ENCODE data around the gene SF3B5. TPM values are rescaled to one million over a fixed set of nuclear protein-coding genes. Genes with fewer than 3 reads are reported as not detected.

The SF3B5 gene
- total RNA-seq, result 100 to 1,000 TPM in 2 of 6 experiments, 10 to 100 TPM in 4; 59.2 to 206 (median 70.6) TPM
- long read RNA-seq, transcript SF3B5-201 (1 exons, 693 nt), result major isoform, 37 of 37 reads
- long read RNA-seq, partial matches to known transcripts, result 0 of 37 reads
- long read RNA-seq, other reads (novel, unspliced or antisense), result 0 of 37 reads

DNA sequence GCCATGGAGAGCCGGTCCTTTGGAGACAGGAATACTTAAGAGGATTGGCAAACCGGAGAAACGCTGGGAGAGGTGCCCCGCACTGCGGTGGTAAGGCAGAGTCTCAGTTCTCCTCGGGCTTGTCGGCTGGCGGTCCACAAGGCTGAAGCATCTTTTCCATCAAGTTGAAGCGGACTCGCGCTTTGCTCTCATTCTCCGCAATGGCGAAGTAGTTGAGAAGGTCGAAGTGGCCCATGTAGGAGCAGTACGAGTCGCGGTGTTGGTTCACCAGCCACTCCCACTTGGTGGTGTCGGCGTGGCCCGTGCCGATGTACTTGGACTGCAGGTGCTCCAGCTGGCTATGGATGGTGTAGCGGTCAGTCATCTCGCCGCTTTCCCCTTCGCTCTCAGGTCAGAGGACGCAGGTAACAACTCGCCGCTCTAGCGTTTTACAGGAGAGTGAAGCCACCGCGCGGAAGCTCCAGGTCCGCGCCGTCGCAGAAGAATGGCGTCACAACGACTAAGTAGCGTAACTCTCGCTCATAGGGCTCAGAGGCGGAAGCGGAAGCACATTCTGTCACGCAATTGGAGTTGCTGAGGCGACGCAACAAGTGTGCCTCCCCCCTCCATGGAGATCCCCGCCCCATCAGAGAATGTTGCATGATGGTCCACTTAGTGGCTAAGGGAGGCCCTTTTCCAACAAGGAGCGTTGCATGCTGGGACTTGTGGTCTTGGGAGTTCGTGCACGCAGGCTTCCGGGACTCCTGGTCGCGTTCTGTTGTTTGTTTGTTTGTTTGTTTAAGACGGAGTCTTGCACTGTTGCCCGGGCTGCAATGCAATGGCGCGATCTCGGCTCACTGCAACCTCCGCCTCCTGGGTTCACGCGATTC lies at the start of gene SF3B5:
SF3B5 (minus strand) TSS at position 440 of the 869 bp plus-strand sequence; CDS start at position 364, 76 bp downstream.
- Histone ChIP-seq H3K36me3 (no peaks in the 10 kb centered on the region), H3K9me3 (no peaks in the 10 kb centered on the region), H3K27me3 (no peaks in the 10 kb centered on the region), H3K4me3 (peak within 1 kb of the TSS; percentile 81 to 97 (median 91)), H3K4me1 (peaks cover 0 to 17% (median 0%) of the 10 kb centered on the region in 4 donors), H3K27ac (peak within 1 kb of the TSS; percentile 59 to 83 (median 73))
- DNase-seq, result peak; percentile 98 to 99 (median 99)
- peak; percentile 97 to 99 (median 98) for ATAC-seq
- TF ChIP-seq POLR2A (IDR thresholded peaks at IDR 0.05), result peak; percentile 75
- TF ChIP-seq, protein P1, sequence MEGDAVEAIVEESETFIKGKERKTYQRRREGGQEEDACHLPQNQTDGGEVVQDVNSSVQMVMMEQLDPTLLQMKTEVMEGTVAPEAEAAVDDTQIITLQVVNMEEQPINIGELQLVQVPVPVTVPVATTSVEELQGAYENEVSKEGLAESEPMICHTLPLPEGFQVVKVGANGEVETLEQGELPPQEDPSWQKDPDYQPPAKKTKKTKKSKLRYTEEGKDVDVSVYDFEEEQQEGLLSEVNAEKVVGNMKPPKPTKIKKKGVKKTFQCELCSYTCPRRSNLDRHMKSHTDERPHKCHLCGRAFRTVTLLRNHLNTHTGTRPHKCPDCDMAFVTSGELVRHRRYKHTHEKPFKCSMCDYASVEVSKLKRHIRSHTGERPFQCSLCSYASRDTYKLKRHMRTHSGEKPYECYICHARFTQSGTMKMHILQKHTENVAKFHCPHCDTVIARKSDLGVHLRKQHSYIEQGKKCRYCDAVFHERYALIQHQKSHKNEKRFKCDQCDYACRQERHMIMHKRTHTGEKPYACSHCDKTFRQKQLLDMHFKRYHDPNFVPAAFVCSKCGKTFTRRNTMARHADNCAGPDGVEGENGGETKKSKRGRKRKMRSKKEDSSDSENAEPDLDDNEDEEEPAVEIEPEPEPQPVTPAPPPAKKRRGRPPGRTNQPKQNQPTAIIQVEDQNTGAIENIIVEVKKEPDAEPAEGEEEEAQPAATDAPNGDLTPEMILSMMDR (IDR thresholded peaks at IDR 0.05), result no peak
- WGBS (ENCODE audit: insufficient coverage, low coverage, low lambda C conversion rate, missing lambda C conversion rate), result 0% methylated on average over 32 of the region's 60 CpGs
- intact Hi-C loops (cut with DNase I), result no loop called here

GRCh38 chr6:144144996-144145395 lies 49.6 kb upstream of the SF3B5 start:
- no peaks in the 10 kb centered on the region for H3K9me3 ChIP-seq
- no peak overlapping the region for H3K4me3 ChIP-seq
- DNase-seq (no peak), ATAC-seq (no peak)
- TF ChIP-seq, protein P1 (IDR thresholded peaks at IDR 0.05), result no peak
- TF ChIP-seq POLR2A (IDR thresholded peaks at IDR 0.05), result no peak
- H3K4me1 ChIP-seq, result peaks cover 0 to 7% (median 0%) of the 10 kb centered on the region in 4 donors
- H3K27ac ChIP-seq, result no peak overlapping the region
- no peaks in the 10 kb centered on the region for H3K36me3 ChIP-seq
- intact Hi-C loops (cut with DNase I), result no loop called here
- 60% methylated on average over 1 of the region's 1 CpG for WGBS (ENCODE audit: insufficient coverage, low coverage, low lambda C conversion rate, missing lambda C conversion rate)
- H3K27me3 ChIP-seq, result no peaks in the 10 kb centered on the region

- H3K4me1 ChIP-seq, result peaks cover 0 to 4% (median 0%) of the 10 kb centered on the region in 4 donors
- H3K9me3 ChIP-seq, result no peaks in the 10 kb centered on the region
- H3K4me3 ChIP-seq, result no peak overlapping the region
- H3K27me3 ChIP-seq, result no peaks in the 10 kb centered on the region
- intact Hi-C loops (cut with DNase I), result no loop called here
- TF ChIP-seq, protein P1 (IDR thresholded peaks at IDR 0.05), result no peak
- TF ChIP-seq POLR2A (IDR thresholded peaks at IDR 0.05), result no peak
- no peaks in the 10 kb centered on the region for H3K36me3 ChIP-seq
- DNase-seq (no peak), ATAC-seq (peak in 2 of 4 donors; percentile 68 to 80)
- no peak overlapping the region for H3K27ac ChIP-seq
These were observed 48.5 kb upstream of the SF3B5 start for GRCh38 chr6:144143878-144144277.

DNA sequence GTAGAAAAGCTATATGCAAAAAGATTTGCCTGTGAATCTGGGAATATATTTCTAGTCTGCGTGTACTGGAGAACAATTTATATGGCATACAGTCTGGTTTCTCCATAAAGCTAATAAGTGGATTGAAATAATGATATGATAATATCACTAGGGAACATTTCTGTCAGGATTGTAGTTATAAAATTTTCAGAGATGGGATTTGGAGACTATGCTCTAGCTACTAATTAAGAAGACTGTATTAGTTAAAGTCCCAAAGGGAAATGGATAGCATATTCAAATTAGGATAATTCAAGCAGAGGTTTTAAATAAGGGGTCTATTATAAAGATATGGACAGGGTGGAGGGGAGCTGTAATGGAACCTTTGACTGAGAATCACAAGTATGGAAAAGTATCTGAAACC lies 47.7 kb upstream of the SF3B5 start:
- intact Hi-C loops (cut with DNase I), result no loop called here
- Histone ChIP-seq H3K4me1 (peaks cover 0 to 4% (median 0%) of the 10 kb centered on the region in 4 donors), H3K27ac (no peak overlapping the region), H3K4me3 (no peak overlapping the region), H3K9me3 (no peaks in the 10 kb centered on the region), H3K36me3 (no peaks in the 10 kb centered on the region), H3K27me3 (no peaks in the 10 kb centered on the region)
- ATAC-seq, result no peak
- no peak for TF ChIP-seq POLR2A (IDR thresholded peaks at IDR 0.05)
- TF ChIP-seq, protein P1 (IDR thresholded peaks at IDR 0.05), result no peak
- WGBS (ENCODE audit: insufficient coverage, low coverage, low lambda C conversion rate, missing lambda C conversion rate), result 88% methylated on average over 1 of the region's 1 CpG
- DNase-seq, result no peak

All from right lobe of liver (tissue), 6 donors.